ENCODE measurements around the gene GPI. TPM values are rescaled to one million over a fixed set of nuclear protein-coding genes. Genes with fewer than 3 reads are reported as not detected.

The GPI gene
- total and polyA plus RNA-seq, 2 of the 13 experiments (the other 11 are each of a cell fraction or from before 2014, with no cell fraction given): 147 to 167 TPM

GRCh38 chr19:34403784-34404108, 38.8 kb downstream of the GPI start (continued):
- TF ChIP-seq ZBTB40 (IDR thresholded peaks at IDR 0.05): peak; percentile 51
- TF ChIP-seq ZBTB40 (CRISPR knock-in tag; IDR thresholded peaks at IDR 0.05): peak; percentile 59
- TF ChIP-seq ZNF460 (CRISPR knock-in tag; IDR thresholded peaks at IDR 0.05; ENCODE audit: borderline replicate concordance): 0 out of 2 replicates have a peak, but pooled peaks have one; percentile 51
